Colonic mucosa (tissue), 4 donors: Measurements from ENCODE around the gene OTULINL. TPM values are rescaled to one million over a fixed set of nuclear protein-coding genes. Genes with fewer than 3 reads are reported as not detected.

ENCODE experiments used
- DNase-seq: peaks from one replicate; pipeline ENCODE4 v3.0.0-alpha.2; 2020
- H3K27ac ChIP-seq: fragments of 200-600 bp; one replicate; pipeline ENCODE4 v1.8.0; 2021
- H3K27me3 ChIP-seq: fragments of 200-600 bp; one replicate; pipeline ENCODE4 v1.8.0; 2021
- H3K36me3 ChIP-seq: fragments of 200-600 bp; one replicate; pipeline ENCODE4 v1.8.0; 2021
- H3K4me1 ChIP-seq: fragments of 200-600 bp; one replicate; pipeline ENCODE4 v1.8.0; 2021; ENCODE audit warnings: mild to moderate bottlenecking
- H3K4me3 ChIP-seq: fragments of 200-600 bp; one replicate; pipeline ENCODE4 v1.8.0; 2021
- H3K9ac ChIP-seq, 2 donors: one replicate each; pipeline ENCODE4 v1.7.0; 2013; ENCODE audit warnings: control low read depth in 2 of 2, low read depth in 2 of 2, low read length in 2 of 2
- H3K9me3 ChIP-seq: fragments of 200-600 bp; one replicate; pipeline ENCODE4 v1.8.0; 2021
- intact Hi-C: fragments of 100-400 bp; cut with DNase I; formaldehyde crosslinking; loops from one replicate; pipeline ENCODE4 v1.14.1; 2022
- total RNA-seq, 2 donors: library from RNA; stranded (reverse); fragmentation: NEBNext Ultra II Directional in 1 of 2; extraction: Animal tissue kit (Norgen Biotek cat#: 25700) in 1 of 2; gene quantifications; one replicate each; pipeline ENCODE4 v1.2.1, GENCODE V29; 2021
- TF ChIP-seq, protein P1 (sequence below): fragments of 200-600 bp; IDR thresholded peaks from one replicate; pipeline ENCODE4 v1.8.0; 2022; ENCODE audit warnings: antibody characterized with exemption, mild to moderate bottlenecking
- donor health status: healthy.
- donor health status: DM: no; HTN: no; CAD: no.
- donor health status: DM: no; HTN: no; CAD: no.

Gene OTULINL
- total RNA-seq, 2 donors from 2014 or later = 58.5 to 60.1 TPM

DNA sequence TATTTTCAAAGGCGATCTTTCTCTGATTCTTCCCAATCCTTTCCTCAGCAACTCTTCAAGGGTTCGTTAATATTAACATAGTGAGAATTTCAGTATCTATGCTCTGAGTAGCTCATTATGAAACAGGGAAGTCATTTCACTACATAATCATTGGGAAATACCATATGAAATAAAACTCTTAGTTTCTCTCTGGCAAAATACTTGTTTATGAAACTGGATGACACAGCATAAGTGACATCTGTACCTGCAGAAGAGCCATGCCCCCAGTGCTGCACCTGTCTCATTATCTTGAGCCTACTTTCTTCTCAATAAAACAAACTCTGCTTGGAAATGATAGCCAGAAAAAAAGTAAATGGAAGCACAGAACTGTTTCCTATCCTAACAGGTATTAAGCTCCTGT is 49.1 kb downstream of the OTULINL start:
- no peak overlapping the region for H3K4me3 ChIP-seq
- no peaks in the 10 kb centered on the region for H3K4me1 ChIP-seq
- TF ChIP-seq, protein P1, sequence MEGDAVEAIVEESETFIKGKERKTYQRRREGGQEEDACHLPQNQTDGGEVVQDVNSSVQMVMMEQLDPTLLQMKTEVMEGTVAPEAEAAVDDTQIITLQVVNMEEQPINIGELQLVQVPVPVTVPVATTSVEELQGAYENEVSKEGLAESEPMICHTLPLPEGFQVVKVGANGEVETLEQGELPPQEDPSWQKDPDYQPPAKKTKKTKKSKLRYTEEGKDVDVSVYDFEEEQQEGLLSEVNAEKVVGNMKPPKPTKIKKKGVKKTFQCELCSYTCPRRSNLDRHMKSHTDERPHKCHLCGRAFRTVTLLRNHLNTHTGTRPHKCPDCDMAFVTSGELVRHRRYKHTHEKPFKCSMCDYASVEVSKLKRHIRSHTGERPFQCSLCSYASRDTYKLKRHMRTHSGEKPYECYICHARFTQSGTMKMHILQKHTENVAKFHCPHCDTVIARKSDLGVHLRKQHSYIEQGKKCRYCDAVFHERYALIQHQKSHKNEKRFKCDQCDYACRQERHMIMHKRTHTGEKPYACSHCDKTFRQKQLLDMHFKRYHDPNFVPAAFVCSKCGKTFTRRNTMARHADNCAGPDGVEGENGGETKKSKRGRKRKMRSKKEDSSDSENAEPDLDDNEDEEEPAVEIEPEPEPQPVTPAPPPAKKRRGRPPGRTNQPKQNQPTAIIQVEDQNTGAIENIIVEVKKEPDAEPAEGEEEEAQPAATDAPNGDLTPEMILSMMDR = no peak
- intact Hi-C loops = no loop called here
- H3K9ac ChIP-seq = no peak overlapping the region
- H3K36me3 ChIP-seq = no peaks in the 10 kb centered on the region
- no peak for DNase-seq
- H3K27ac ChIP-seq = no peak overlapping the region
- no peaks in the 10 kb centered on the region for H3K27me3 ChIP-seq
- H3K9me3 ChIP-seq = no peaks in the 10 kb centered on the region

DNA sequence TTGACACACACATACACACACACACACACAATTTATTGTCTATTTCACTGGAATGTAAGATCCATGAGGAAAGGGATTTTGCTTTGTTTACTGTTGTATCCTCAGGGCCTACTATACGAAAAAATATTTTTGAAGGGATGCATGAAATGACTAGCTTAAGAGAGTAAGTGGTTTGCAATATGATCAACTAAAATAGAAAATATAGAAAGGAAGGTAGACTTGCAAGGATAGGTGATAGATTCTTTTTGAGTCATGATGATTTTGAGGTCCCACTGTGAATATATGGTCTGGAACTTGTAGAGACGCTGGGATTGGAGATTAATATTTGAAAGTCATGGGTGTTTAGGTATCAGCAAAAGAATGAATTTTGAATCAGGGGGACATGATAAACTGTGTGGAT is 54.1 kb downstream of the OTULINL start:
- no peak for DNase-seq
- no peak overlapping the region for H3K4me3 ChIP-seq
- H3K27ac ChIP-seq = no peak overlapping the region
- intact Hi-C loops = no loop called here
- no peaks in the 10 kb centered on the region for H3K9me3 ChIP-seq
- TF ChIP-seq, protein P1 = no peak
- no peaks in the 10 kb centered on the region for H3K4me1 ChIP-seq
- H3K27me3 ChIP-seq = no peaks in the 10 kb centered on the region
- H3K36me3 ChIP-seq = no peaks in the 10 kb centered on the region
- no peak overlapping the region for H3K9ac ChIP-seq

DNA sequence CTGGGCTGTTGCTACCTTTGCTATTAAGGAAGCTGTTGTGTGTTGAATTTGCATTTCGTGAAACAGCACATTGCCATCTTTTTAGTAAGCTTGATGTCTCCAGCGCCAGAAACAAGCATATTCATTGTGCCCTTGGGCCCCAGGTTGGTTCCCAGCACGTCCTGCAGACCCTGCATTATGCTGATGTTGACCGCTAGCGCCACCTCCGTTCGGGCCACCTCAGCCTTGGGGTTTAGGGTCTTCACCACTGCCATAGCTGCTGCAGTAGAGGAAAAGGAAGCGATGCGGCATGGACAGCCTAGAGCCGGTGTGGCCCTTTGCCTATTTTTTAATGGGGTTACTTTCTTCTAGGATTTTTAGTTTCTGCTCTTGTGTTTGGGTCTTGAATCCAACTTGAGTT is 59.2 kb downstream of the OTULINL start:
- Histone ChIP-seq H3K27me3 (no peaks in the 10 kb centered on the region), H3K9me3 (no peaks in the 10 kb centered on the region), H3K27ac (no peak overlapping the region), H3K4me3 (no peak overlapping the region), H3K4me1 (no peaks in the 10 kb centered on the region), H3K36me3 (no peaks in the 10 kb centered on the region), H3K9ac (no peak overlapping the region)
- DNase-seq = no peak
- intact Hi-C loops = loop anchor here (10.0 kb wide), 1 partner anchor 656 kb away; no protein-coding TSS in a partner anchor
- TF ChIP-seq, protein P1 = no peak

DNA sequence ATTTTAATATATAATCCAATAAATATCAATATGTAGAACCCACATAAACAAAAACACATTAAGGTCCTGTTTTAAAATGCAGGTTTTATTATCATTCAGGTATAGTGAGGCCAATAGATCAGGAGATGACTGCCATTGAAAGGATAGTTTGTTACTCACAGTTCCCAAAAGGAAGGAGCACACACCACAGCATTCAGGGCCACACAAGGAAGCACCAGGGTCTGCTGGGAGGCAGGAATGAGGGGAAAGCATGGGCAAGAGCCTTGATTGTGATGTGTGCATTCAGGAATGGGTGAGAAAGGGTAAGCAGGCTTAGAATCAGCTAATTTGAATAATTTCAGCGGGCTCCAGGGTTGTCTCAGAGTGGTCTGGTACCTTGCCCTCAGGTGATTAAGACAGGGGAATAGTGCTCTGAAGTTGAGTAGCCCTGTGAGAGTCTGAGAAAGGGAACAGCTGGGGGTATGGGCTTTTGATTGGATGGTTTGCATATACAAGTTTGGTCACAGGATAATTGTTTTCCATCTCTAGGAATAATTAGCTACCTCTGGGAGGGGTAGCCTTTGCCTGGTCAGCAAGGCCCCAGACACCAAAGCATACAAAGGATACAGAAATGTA is 63.1 kb downstream of the OTULINL start:
- Histone ChIP-seq H3K9ac (no peak overlapping the region), H3K27ac (no peak overlapping the region), H3K9me3 (no peaks in the 10 kb centered on the region), H3K27me3 (no peaks in the 10 kb centered on the region), H3K4me1 (no peaks in the 10 kb centered on the region), H3K4me3 (no peak overlapping the region), H3K36me3 (no peaks in the 10 kb centered on the region)
- DNase-seq = no peak
- intact Hi-C loops = loop anchor here (5.0 to 10.0 kb wide), 2 partner anchors 247 to 660 kb away; no protein-coding TSS in a partner anchor
- TF ChIP-seq, protein P1 = no peak

DNA sequence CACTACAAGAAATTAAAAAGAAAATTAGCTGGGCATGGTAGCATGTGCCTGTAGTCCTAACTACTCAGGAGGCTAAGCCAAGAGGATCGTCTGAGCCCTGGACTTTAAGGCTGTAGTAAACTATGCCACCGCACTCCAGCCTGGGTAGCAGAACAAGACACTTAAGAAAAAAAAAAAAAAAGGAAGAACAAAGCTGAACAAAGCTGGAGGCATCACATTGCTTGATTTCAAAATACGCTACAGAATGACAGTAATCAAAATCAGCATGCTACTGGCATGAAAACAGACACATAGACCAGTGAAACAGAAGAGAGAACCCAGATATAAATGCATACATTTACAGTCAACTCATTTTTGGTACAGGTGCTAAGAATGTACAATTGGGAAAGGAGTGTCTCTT is 68.5 kb downstream of the OTULINL start:
- Histone ChIP-seq H3K36me3 (no peaks in the 10 kb centered on the region), H3K9me3 (no peaks in the 10 kb centered on the region), H3K27me3 (no peaks in the 10 kb centered on the region), H3K4me3 (no peak overlapping the region), H3K4me1 (no peaks in the 10 kb centered on the region), H3K9ac (no peak overlapping the region), H3K27ac (no peak overlapping the region)
- no peak for DNase-seq
- TF ChIP-seq, protein P1 = no peak
- intact Hi-C loops = no loop called here
